GM19025 (cell line): ENCODE measurements around the gene DGCR8.

Experiments
- ATAC-seq: cut with Tn5 transposase; IDR thresholded peaks from one replicate; pipeline ENCODE4 v1.9.1; 2021; ENCODE audit warnings: mild to moderate bottlenecking, low read depth, moderate library complexity; ENCODE audit not compliant: unreplicated experiment

DGCR8 gene

DNA sequence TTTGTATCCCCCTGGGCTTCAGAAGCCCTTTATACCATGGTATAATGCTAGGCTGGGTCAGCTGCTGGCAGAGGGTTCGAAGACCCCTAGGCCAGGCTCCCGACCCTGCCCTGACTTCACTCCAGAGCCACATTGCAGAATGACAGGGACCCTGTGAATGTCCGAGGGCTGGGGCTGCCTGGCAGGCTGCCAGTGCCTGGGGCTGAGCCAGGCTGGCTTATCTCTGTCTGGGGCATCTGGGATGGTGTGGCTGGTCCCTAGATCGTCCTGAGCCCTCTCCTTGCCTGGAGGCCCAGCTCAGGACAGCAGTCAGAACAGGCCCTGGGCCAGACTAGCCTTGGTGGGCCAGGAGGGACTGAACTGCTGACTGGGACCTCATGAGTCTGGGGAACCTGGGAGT lies 55.2 kb downstream of the DGCR8 start:
- no peak for ATAC-seq

DNA sequence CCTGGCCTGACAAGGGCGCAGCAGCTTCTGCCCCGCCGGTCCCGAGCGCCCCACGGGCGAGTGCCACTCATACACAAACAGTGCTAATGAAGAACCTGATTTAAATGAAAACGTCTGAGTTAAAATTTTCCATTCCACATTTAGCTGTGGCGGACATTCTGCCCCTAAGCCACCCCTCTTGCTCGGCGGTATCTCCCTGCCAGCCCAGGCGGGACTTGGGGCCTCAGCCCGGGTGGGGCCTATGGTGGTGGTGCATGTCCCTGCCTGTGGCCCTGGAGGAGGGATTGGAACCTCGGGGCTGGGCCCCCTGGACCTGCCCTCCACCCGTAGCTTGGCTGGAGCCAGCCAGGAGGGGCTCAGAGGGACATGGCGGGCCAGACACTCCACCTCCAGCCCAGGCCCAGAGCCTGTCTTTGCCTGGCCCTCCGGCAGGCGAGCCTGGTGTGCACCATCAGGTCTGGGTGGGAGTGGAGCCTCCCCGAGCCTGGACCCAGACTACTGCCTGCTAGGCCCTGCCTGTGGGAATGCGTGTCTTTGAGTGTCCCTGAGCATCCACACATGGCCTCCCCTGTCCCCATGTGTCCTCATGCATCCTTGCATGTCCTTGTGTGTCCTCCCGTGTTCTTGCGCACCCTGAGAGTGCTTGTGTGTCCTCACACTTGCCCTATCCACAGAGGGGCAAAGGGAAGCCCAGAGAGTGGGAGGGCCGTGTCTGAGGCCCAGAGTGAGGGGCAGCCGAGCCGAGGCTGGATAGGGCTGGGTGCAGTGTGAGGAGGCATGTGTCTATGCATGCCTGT lies 56.0 kb downstream of the DGCR8 start:
- ATAC-seq = no peak

DNA sequence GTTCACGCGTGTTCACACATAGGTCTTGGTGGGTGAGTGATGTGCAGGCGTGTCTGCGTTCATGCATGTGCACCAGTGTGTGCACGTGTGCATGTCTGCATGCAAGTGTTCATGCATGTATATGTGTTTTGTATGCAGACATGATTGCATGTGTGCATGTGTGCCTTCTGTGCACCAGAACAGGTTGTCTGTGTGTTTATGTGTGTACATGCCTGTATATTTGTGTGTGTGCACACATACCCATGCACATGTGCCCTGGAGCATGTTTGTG lies 56.5 kb downstream of the DGCR8 start:
- ATAC-seq = no peak

DNA sequence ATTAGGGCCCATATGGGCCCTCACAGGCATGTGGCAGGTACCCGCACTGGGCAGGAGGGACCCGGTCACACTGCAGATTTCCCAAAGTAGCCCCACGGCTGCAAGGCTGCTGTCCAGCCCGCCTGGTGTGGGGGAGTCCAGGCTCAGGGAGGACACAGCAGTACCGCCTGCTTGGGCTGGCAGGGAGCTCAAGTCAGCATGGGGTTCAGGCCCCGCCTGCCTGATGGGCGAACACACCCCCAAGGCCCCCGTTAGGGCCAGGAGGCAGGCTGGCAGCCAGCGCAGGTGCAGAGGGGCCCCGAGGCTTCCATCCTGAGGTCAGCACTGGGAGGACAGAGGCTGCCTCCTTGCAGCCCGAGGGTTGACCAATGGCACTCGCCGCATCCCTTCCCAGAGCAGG lies 57.1 kb downstream of the DGCR8 start:
- ATAC-seq = no peak

DNA sequence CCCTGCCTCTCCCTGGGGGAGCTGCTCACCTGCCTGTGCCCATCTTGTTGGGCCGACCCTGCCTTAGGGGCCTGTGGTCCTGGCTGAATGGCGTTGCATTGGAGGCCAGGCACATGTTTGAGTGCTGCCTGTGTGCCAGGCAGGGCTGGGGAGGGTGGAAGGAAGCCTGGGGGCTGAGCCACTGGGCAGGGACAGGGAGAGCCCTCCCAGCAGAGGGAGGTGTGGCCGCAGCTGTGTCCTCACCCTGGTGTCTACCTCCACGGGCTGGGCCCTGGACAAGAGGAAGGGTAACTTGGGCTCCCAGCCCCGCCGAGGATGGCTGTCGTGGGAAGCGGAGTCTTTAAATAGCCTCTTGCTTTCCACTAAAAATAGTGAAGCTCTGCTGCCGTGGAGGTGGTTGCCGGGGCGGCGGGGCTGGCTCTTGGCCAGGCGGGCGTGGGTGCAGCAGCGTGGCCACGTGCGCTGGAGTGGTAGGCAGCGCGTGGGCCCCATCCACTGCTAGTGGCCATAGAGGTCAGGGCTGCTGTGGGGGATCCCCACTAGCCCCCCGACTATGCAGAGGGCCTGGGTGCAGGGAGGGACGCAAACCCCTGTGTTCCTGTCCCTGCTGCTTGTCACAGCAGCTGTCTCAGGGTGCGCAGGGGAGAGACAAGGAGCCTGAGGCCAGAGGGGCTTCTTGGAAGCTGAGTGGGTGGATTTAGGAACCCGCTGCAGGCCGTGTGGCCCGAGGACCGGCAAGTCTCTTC lies 57.8 kb downstream of the DGCR8 start:
- ATAC-seq = no peak

DNA sequence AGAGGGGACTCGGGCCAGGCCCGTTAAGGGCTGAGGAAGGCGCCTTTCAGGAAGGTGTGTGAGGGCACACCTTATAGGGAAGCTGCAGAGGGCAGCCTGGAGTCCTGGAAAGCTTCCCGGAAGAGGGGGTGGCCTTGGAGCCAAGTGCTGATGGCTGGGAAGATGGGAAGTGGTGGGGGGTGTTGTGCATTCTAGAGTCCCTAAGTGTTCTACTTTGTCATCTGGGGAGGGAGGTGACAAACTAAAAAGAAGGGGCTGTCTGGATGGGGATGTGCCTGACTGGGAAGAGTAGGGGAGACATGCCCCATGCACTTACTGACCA lies 58.3 kb downstream of the DGCR8 start:
- ATAC-seq = no peak

DNA sequence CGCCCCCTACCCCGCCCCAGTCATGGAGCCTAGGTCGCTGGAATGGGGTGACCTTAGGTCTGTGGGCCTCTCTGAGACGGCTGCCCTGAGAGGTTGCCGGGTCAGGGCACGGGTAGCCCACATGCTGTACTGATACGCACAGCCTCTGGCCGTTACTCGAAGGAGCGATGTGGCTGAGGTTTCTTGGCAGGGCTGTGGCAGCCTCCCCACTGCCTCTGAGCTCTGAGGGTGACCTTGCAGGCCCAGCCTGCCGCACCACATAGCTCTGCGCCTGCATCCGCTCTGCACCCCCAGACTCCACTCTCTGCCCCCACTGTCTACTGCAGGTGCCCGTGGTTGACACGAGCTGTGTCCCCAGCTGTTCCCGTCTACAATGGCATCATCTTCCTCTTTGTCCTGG lies 58.8 kb downstream of the DGCR8 start:
- no peak for ATAC-seq

DNA sequence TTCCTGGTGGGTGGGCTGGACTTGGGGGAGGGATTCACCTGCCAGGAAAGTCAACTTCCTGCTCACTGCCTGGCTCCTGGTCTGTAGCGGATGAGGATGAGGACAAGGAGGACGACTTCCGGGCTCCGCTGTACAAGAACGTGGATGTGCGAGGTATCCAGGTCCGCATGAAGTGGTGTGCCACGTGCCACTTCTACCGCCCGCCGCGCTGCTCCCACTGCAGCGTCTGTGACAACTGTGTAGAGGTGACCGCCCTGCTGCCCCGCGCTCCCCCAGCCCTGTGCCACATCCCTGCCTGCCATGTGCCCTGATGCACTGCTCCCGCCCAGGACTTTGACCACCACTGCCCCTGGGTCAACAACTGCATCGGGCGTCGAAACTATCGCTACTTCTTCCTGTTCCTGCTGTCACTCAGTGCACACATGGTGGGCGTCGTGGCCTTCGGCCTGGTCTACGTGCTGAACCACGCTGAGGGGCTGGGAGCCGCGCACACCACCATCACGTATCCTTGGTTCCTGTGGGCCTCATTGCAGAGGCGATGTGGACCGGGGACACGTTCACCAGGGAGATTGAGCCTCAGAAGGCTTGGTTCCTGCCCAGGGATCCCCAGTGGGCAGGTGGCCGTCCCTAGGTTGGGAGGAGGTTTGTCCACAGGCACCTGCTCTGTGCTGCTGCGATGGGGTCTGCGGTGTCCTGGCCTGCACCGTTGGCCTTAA lies 59.5 kb downstream of the DGCR8 start:
- ATAC-seq = no peak

DNA sequence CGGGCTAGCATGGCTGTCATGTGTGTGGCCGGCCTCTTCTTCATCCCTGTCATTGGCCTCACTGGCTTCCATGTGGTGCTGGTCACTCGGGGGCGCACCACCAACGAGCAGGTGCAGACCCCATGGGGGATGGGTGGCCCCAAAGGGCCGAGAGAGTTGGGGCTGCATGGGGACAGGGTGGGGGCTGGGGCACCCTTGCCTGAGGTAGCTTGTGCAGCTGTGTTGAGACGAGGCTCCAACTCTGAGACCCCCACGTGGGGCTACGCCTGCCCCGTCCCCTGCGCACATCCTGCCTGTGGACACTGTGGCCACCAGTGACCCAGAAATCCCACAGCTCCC lies 60.0 kb downstream of the DGCR8 start:
- no peak for ATAC-seq

DNA sequence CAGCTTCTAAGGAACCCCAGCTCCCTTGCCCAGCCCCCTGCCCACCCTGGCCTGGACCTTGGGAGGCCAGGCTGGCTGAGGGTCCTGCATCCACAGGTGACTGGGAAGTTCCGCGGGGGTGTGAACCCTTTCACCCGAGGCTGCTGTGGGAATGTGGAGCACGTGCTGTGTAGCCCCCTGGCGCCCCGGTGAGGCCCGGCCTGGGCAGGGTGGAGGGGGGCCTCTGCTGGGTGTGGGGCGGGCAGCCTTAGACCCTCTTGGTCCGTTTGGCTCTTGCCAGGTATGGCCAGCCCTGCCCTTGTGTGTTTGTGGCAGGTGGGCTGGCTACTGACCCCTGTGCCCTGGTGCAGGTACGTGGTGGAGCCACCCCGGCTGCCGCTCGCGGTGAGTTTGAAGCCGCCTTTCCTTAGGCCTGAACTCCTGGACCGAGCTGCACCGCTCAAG lies 60.5 kb downstream of the DGCR8 start:
- ATAC-seq = no peak

DNA sequence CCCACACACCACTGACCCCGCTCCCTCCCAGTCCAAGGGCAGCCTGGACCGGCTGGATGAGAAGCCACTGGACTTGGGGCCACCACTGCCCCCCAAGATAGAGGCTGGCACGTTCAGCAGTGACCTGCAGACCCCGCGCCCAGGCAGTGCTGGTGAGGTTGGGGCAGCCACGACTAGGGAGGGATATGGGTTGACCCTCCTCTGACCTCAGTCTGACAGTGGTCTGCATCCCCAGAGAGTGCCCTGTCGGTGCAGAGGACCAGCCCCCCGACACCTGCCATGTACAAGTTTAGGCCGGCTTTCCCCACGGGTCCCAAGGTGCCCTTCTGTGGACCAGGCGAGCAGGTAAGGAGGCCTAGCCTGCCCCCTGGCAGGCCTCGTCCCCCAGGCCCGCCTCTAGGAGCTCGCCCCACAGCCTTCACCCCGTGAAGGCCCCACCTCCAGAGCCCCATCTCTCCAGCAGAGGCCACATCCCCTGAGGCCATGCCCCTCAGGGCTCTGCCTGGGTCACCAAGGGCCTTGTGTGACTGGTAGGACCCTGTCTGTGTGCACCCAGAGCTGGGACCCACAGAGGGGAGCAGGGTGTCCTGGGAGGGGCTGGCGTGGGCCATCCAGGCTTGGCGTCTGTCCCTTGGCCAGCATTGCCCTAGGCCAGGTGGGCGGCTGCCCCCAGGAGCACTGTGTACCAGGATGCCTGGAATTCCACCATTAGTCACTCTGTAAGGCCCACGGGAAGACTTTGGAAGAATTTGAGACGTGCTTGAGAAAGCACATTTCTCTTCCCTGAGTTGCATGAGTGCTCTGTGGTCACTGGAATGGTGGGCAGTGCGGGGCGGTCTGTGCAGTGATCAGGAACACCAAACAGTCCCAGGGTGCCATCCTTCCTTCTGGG lies 61.4 kb downstream of the DGCR8 start:
- no peak for ATAC-seq

DNA sequence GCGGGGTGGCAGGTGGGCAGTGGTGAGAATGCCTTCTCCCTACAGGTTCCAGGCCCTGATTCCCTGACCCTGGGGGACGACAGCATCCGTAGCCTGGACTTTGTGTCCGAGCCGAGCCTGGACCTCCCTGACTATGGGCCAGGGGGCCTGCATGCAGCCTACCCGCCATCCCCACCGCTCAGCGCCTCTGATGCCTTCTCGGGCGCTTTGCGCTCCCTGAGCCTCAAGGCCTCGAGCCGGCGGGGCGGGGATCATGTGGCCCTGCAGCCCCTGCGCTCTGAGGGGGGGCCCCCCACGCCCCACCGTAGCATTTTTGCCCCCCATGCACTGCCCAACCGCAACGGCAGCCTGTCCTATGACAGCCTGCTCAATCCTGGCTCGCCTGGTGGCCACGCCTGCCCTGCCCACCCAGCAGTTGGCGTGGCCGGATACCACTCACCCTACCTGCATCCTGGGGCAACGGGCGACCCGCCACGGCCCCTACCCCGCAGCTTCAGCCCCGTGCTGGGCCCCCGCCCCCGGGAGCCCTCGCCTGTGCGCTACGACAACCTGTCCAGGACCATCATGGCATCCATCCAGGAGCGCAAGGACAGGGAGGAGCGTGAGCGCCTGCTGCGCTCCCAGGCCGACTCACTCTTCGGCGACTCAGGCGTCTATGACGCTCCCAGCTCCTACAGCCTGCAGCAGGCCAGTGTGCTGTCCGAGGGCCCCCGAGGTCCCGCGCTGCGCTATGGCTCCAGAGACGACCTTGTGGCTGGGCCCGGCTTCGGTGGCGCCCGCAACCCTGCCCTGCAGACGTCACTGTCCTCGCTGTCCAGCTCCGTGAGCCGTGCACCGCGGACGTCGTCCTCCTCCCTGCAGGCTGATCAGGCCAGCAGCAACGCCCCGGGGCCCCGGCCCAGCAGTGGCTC lies 62.9 kb downstream of the DGCR8 start:
- no peak for ATAC-seq

DNA sequence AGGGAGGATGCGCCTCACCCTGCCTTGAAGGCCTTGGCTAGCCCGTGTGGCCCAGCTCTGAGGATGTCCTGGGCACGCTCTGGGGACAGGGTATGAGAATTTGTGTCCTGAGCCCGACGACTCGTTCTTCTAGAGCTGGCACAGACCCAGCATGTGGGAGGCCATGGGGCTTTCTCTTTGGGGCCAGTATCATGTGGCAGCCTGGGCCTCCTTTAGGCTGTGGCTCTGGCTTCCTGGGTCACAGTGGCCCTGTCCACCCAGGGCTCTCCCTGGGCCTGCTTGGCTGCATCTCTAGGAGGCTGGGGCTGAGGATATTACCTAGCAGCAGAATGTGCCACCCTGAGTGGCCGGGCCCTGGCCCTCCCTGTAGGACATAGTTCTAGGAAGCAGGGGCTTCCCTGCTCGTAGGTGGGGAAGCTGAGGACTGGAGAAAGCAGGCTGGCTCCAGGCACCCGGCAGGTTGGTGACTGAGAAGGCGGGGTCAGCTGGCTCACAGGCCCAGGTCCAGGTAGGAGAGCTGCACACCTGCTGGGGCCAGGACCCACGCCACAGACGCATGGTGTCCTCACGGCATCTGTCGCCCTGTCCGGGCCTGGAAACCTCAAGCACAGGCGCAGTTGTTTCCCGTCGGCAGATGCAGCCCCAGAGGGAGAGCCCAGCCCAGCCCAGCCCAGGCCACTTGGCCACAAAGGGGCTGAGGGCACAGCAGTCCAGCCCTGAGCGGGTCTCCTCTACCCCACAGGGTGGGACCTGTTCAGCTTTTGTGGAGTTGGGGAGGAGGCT lies 64.0 kb downstream of the DGCR8 start:
- ATAC-seq = no peak

DNA sequence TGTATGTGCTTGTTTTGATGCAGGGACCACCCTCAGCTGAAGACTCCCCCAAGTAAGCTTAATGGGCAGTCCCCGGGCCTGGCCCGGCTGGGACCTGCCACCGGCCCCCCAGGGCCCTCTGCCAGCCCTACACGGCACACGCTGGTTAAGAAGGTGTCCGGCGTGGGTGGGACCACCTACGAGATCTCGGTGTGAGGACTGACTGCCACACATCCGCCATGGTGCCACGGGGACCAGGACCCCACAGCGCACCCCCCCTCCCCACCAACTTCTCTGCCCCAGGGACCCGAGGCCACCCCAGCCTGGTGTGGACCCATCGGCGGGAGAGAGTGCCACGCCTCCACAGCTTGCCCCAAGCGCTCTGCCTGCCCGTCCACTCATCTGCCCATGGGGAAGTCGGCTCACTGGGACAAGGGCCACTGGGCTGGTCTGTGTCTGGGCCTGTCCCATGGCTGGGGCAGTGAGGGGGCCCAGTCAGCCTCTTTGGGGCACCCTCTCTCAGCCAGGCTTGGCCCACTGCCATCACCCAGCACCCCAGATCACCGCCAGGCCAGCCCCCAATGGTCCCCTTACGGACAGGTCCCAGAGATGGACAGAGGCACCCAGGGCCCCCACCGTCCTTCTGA lies 65.3 kb downstream of the DGCR8 start:
- ATAC-seq = no peak

DNA sequence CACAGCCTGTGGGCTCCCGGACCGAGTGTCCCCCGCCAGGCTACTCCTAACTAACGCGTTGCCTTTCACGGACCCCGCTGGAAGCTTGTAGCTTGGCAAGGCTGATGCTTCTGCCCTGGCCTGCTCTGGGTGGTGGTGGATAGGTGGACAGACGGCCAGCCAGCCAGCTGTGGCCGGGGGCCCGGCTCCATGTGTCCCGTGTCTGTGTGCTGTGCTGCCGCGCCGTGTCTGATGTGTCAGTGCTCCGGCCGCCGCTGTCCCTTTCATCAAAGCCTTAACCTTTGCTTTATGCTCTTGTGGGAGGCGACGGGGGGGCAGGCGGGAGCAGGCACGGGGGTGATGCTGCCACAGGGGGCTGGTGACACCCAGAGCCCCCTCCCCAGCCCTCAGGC lies 65.8 kb downstream of the DGCR8 start:
- ATAC-seq = no peak

DNA sequence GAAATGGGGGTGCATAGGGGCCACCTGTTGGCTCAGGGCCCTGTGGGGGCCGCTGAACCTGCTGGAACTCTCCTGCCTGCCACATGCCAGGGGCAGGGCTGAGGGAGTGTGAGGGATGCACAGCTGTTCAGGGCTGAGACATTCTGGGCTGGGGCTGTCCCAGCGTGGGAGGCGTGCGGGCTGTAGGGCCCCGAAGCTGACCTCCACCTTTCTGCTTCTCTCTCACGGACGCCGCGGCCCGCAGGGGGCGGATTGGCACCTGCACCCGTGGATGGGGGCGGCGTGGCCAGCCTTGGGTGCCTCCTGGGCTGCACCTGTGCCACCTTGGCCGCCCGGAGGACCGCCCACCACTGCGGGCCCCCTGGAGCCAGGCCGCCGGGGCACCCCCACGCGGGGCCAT lies 66.7 kb downstream of the DGCR8 start:
- no peak for ATAC-seq

DNA sequence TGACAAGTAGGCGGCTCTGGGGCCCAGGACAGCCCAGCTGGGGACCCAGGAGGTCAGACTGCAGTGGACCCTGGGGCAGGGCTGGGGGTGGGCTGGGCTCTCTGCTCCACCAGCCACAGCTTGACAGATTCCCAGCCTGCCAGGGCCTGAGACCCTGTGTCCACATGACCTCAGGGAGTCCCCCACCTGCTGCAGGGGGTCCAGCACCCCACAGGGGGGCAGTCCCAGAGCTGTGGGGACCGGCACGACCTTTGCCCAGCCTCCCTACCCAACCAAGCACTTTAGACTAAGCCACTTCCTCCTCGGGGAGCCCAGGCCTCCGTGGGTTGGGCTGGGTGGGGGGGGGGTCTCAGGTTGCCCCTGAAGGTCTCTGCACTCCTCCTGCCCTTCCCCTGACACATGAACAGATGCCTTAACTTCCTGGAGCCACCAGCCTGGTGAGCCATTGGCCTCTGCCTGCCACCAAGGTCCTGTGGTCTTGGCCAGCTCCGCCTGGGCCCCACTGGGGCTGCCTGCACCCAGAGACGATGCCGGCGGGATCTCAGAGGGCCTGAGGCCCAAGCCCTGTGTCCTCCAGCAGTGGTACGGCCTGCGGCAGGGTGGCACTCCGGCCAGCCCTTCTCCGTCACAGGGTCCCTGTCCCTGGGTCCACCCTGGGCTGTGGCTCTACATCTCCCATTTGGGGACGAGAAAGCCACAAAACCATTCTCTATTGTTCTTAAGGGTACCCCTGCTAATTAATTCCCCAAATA lies 67.4 kb downstream of the DGCR8 start:
- no peak for ATAC-seq

DNA sequence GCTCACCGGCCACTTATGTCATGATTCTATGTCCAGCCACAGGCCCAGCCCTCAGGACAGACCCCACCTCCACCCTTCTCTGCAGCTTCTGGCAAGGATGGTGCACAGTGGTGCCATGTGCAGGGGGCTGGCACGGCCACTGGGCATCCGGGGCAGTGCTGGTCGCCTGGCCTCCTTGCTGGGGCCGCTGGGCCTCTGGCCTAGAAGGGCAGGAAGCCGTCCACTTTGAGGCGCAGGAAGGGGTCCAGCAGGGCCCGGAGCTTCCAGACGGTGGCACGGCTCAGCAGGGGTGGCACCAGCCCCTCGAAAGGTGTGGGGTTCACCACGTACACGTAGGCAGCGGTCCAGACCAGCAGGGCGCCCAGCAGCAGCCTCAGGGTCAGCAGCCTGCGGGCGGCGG lies 68.4 kb downstream of the DGCR8 start:
- no peak for ATAC-seq
